Trophoblast cell (in vitro differentiated cells and primary cell): ENCODE results near the gene MAPK12.

ENCODE experiments used
- DNase-seq, 2 donors: peaks; one replicate each; pipeline ENCODE4 v3.0.0-alpha.2; 2016
- H2AFZ ChIP-seq: 2 replicates; pipeline ENCODE4 v1.6.1; 2013; ENCODE audit warnings: low read length, moderate library complexity, mild to moderate bottlenecking; ENCODE audit not compliant: insufficient read depth, poor library complexity
- H2AK5ac ChIP-seq: 2 replicates; pipeline ENCODE4 v1.6.1; 2013; ENCODE audit warnings: mild to moderate bottlenecking, low read length
- H2BK120ac ChIP-seq: 2 replicates; pipeline ENCODE4 v1.6.1; 2013; ENCODE audit warnings: low read length, mild to moderate bottlenecking, moderate library complexity; ENCODE audit not compliant: insufficient read depth, poor library complexity
- H2BK12ac ChIP-seq: 2 replicates; pipeline ENCODE4 v1.6.1; 2013; ENCODE audit warnings: mild to moderate bottlenecking, low read length, moderate library complexity
- H2BK5ac ChIP-seq: 2 replicates; pipeline ENCODE4 v1.6.1; 2013; ENCODE audit warnings: low read length, low read depth, moderate library complexity, mild to moderate bottlenecking; ENCODE audit not compliant: poor library complexity
- H3K14ac ChIP-seq: 2 replicates; pipeline ENCODE4 v1.6.1; 2013; ENCODE audit warnings: mild to moderate bottlenecking, low read length
- H3K18ac ChIP-seq: 2 replicates; pipeline ENCODE4 v1.6.1; 2013; ENCODE audit warnings: mild to moderate bottlenecking, low read length
- H3K23ac ChIP-seq: 2 replicates; pipeline ENCODE4 v1.6.1; 2013; ENCODE audit warnings: low read length
- H3K27ac ChIP-seq: 2 replicates; pipeline ENCODE4 v1.5.1; 2013; ENCODE audit warnings: low read depth, mild to moderate bottlenecking, inconsistent platforms, low read length, moderate library complexity
- H3K27me3 ChIP-seq: 2 replicates; pipeline ENCODE4 v1.6.1; 2013; ENCODE audit warnings: inconsistent platforms, mild to moderate bottlenecking, low read length, moderate library complexity; ENCODE audit not compliant: insufficient read depth
- H3K36me3 ChIP-seq, 2 experiments: 1 replicate in 1 of 2; 2 replicates in 1 of 2; pipeline ENCODE4 v1.6.1; 2013; ENCODE audit warnings: low read length in 2 of 2, mild to moderate bottlenecking in 2 of 2, moderate library complexity in 1 of 2; ENCODE audit not compliant: insufficient read depth in 2 of 2, control insufficient read depth in 1 of 2
- H3K4ac ChIP-seq: 2 replicates; pipeline ENCODE4 v1.6.1; 2013; ENCODE audit warnings: low read depth, mild to moderate bottlenecking, low read length, moderate library complexity
- H3K4me1 ChIP-seq, 2 experiments: 1 replicate in 1 of 2; 2 replicates in 1 of 2; pipeline ENCODE4 v1.6.1; 2013; ENCODE audit warnings: low read length in 2 of 2, mild to moderate bottlenecking in 2 of 2, moderate library complexity in 1 of 2; ENCODE audit not compliant: insufficient read depth in 2 of 2, control insufficient read depth in 1 of 2
- H3K4me2 ChIP-seq: 2 replicates; pipeline ENCODE4 v1.6.1; 2013; ENCODE audit warnings: inconsistent platforms, mild to moderate bottlenecking, low read length, moderate library complexity
- H3K4me3 ChIP-seq: 2 replicates; pipeline ENCODE4 v1.5.1; 2013; ENCODE audit warnings: mild to moderate bottlenecking, low read depth, low read length, inconsistent platforms
- H3K79me1 ChIP-seq: one replicate; pipeline ENCODE4 v1.6.1; 2013; ENCODE audit warnings: low read length
- H3K79me2 ChIP-seq: 2 replicates; pipeline ENCODE4 v1.6.1; 2013; ENCODE audit warnings: low read length, mild to moderate bottlenecking; ENCODE audit not compliant: control insufficient read depth, insufficient read depth, poor library complexity
- H3K9ac ChIP-seq: 2 replicates; pipeline ENCODE4 v1.6.1; 2013; ENCODE audit warnings: mild to moderate bottlenecking, low read length
- H3K9me3 ChIP-seq: 2 replicates; pipeline ENCODE4 v1.6.1; 2013; ENCODE audit warnings: low read depth, mild to moderate bottlenecking, control low read depth, inconsistent platforms, low read length; ENCODE audit not compliant: insufficient read depth
- H4K12ac ChIP-seq: 2 replicates; pipeline ENCODE4 v1.6.1; 2013; ENCODE audit warnings: low read depth, mild to moderate bottlenecking, low read length, moderate library complexity
- H4K8ac ChIP-seq: 2 replicates; pipeline ENCODE4 v1.6.1; 2013; ENCODE audit warnings: low read depth, mild to moderate bottlenecking, low read length, moderate library complexity
- H4K91ac ChIP-seq: one replicate; pipeline ENCODE4 v1.6.1; 2013; ENCODE audit warnings: low read depth, mild to moderate bottlenecking, low read length, moderate library complexity
- WGBS: extraction: QIAGEN DNeasy Blood & Tissue Kit; methylation state at CpG from one replicate; pipeline ENCODE4 v1.1.7; 2013; ENCODE audit warnings: missing lambda C conversion rate; ENCODE audit not compliant: insufficient read length, insufficient coverage; ENCODE audit errors: extremely low coverage; 5-methylcytosine and 5-hydroxymethylcytosine counted together

The MAPK12 gene

GRCh38 chr22:50260434-50260800 lies 1.1 kb downstream of the MAPK12 start:
- Histone ChIP-seq H2BK12ac (no peak overlapping the region), H3K4me2 (peak overlapping the region; percentile 74), H3K27me3 (peaks cover 9% of the 10 kb centered on the region), H3K4me1 (peaks cover 17 to 20% of the 10 kb centered on the region in 2 experiments), H4K91ac (no peak overlapping the region), H2BK5ac (no peak overlapping the region), H3K79me2 (no peaks in the 10 kb centered on the region), H4K12ac (no peak overlapping the region), H3K9me3 (no peaks in the 10 kb centered on the region), H3K18ac (no peak overlapping the region), H3K4ac (no peak overlapping the region), H2AK5ac (no peak overlapping the region), H2AFZ (peak overlapping the region; percentile 35), H3K36me3 (no peaks in the 10 kb centered on the region), H2BK120ac (no peak overlapping the region), H3K79me1 (no peaks in the 10 kb centered on the region), H3K23ac (no peak overlapping the region), H3K9ac (no peak overlapping the region), H3K27ac (no peak overlapping the region), H3K14ac (no peak overlapping the region), H3K4me3 (peak overlapping the region; percentile 20), H4K8ac (no peak overlapping the region)
- no CpG with 5 or more reads among the region's 11 CpGs for WGBS
- DNase-seq: no peak

GRCh38 chr22:50259302-50259701 lies 2.2 kb downstream of the MAPK12 start:
- Histone ChIP-seq H4K12ac (no peak overlapping the region), H3K4me1 (peaks cover 17 to 20% of the 10 kb centered on the region in 2 experiments), H3K9ac (no peak overlapping the region), H3K23ac (no peak overlapping the region), H4K91ac (no peak overlapping the region), H2BK12ac (no peak overlapping the region), H3K18ac (no peak overlapping the region), H3K79me2 (no peaks in the 10 kb centered on the region), H4K8ac (no peak overlapping the region), H3K14ac (no peak overlapping the region), H3K27me3 (peaks cover 9% of the 10 kb centered on the region), H3K79me1 (no peaks in the 10 kb centered on the region), H2BK5ac (no peak overlapping the region), H3K4me3 (no peak overlapping the region), H2BK120ac (no peak overlapping the region), H3K4me2 (no peak overlapping the region), H3K36me3 (no peaks in the 10 kb centered on the region), H3K9me3 (no peaks in the 10 kb centered on the region), H2AK5ac (no peak overlapping the region), H3K4ac (no peak overlapping the region), H3K27ac (no peak overlapping the region), H2AFZ (no peak overlapping the region)
- WGBS: no CpG with 5 or more reads among the region's 15 CpGs
- DNase-seq: no peak

GRCh38 chr22:50258361-50259292 lies 2.9 kb downstream of the MAPK12 start:
- H2BK12ac ChIP-seq: no peak overlapping the region
- H4K8ac ChIP-seq: no peak overlapping the region
- no peaks in the 10 kb centered on the region for H3K79me2 ChIP-seq
- H3K27me3 ChIP-seq: peaks cover 9% of the 10 kb centered on the region
- no peaks in the 10 kb centered on the region for H3K79me1 ChIP-seq
- no peak overlapping the region for H2AK5ac ChIP-seq
- H4K91ac ChIP-seq: no peak overlapping the region
- no peak overlapping the region for H3K4ac ChIP-seq
- H3K4me2 ChIP-seq: no peak overlapping the region
- no peak overlapping the region for H2AFZ ChIP-seq
- no peak overlapping the region for H2BK120ac ChIP-seq
- no peak overlapping the region for H2BK5ac ChIP-seq
- H3K9me3 ChIP-seq: no peaks in the 10 kb centered on the region
- WGBS: no CpG with 5 or more reads among the region's 24 CpGs
- H3K4me1 ChIP-seq: peaks cover 17 to 20% of the 10 kb centered on the region in 2 experiments
- no peak for DNase-seq
- no peak overlapping the region for H3K14ac ChIP-seq
- no peak overlapping the region for H3K23ac ChIP-seq
- no peak overlapping the region for H3K27ac ChIP-seq
- no peak overlapping the region for H4K12ac ChIP-seq
- no peak overlapping the region for H3K18ac ChIP-seq
- H3K36me3 ChIP-seq: no peaks in the 10 kb centered on the region
- no peak overlapping the region for H3K9ac ChIP-seq
- H3K4me3 ChIP-seq: no peak overlapping the region

GRCh38 chr22:50257451-50258360 lies 3.8 kb downstream of the MAPK12 start:
- Histone ChIP-seq H3K4me3 (no peak overlapping the region), H2BK12ac (no peak overlapping the region), H3K36me3 (no peaks in the 10 kb centered on the region), H2BK120ac (no peak overlapping the region), H3K14ac (no peak overlapping the region), H3K79me1 (no peaks in the 10 kb centered on the region), H3K4me1 (peaks cover 17 to 20% of the 10 kb centered on the region in 2 experiments), H3K27me3 (peaks cover 9% of the 10 kb centered on the region), H3K27ac (no peak overlapping the region), H2BK5ac (no peak overlapping the region), H3K9ac (no peak overlapping the region), H3K4ac (no peak overlapping the region), H4K8ac (no peak overlapping the region), H3K9me3 (no peaks in the 10 kb centered on the region), H3K79me2 (no peaks in the 10 kb centered on the region), H3K18ac (no peak overlapping the region), H2AFZ (no peak overlapping the region), H4K91ac (no peak overlapping the region), H4K12ac (no peak overlapping the region), H3K23ac (no peak overlapping the region), H3K4me2 (no peak overlapping the region), H2AK5ac (no peak overlapping the region)
- DNase-seq: no peak
- no CpG with 5 or more reads among the region's 31 CpGs for WGBS
